Islet precursor cell (in vitro differentiated cells): ENCODE results near the gene INTS13.
A peak's percentile ranks its signal among the peaks of the same experiment; 100 is the strongest.
"Not testable (repeated sequence)": the region's sequence is repeated elsewhere in the genome, so short reads cannot be mapped to it uniquely, and the experiment has no call there.

Experiments used
- DNase-seq: peaks from one replicate; pipeline ENCODE4 v3.0.0-alpha.2; 2018

INTS13 gene, protein sequence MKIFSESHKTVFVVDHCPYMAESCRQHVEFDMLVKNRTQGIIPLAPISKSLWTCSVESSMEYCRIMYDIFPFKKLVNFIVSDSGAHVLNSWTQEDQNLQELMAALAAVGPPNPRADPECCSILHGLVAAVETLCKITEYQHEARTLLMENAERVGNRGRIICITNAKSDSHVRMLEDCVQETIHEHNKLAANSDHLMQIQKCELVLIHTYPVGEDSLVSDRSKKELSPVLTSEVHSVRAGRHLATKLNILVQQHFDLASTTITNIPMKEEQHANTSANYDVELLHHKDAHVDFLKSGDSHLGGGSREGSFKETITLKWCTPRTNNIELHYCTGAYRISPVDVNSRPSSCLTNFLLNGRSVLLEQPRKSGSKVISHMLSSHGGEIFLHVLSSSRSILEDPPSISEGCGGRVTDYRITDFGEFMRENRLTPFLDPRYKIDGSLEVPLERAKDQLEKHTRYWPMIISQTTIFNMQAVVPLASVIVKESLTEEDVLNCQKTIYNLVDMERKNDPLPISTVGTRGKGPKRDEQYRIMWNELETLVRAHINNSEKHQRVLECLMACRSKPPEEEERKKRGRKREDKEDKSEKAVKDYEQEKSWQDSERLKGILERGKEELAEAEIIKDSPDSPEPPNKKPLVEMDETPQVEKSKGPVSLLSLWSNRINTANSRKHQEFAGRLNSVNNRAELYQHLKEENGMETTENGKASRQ

DNA sequence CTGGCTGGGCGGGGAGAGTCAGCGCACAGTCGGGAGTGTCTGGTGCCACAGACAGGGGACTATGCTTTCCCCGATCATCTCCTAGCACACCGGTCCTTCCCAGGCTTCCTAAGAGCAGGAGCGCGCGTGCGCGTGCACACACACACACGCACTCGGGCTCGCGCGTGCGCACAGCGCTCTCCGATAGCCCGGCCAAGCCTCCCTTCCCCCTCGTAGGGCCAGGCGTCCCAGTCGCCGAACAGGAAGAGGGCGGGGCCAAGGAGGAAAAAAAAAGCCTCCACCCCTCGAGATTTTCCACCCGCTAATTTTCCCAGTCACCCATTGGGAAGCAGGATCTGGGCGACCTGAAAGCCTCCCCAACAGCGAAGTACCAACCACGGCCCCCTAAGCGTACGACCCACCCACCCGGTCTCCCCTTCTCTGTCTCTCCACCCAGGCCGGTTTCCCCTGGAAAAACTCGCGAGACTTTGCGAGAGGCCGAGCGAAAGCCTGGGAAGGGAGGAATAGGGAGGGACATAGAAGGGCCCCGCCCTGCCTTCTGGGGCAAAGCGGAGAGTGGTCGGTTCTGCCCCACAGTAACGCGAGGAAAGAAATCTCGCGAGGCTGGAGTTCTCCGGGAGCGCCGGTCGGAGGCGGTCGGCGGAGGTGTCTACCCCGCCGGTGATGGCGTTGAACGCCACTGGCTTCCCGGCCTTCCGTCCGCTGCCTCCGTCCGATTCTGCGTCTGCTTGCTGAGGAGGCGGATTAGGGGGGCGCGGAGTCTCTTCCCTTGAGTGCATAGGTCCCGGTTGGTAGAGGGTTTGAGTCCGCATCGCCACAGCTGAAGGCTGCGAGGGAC is at the start of gene INTS13, which contains the start of gene FGFR1OP2:
Gene INTS13 (minus strand): TSS at position 119 of the 838 bp plus-strand sequence. CDS start 1,178 bp downstream, outside the sequence.
Gene FGFR1OP2 (plus strand): TSS at position 608 of the 838 bp plus-strand sequence. CDS start 15,689 bp downstream, outside the sequence.
- peak; percentile 100 for DNase-seq

DNA sequence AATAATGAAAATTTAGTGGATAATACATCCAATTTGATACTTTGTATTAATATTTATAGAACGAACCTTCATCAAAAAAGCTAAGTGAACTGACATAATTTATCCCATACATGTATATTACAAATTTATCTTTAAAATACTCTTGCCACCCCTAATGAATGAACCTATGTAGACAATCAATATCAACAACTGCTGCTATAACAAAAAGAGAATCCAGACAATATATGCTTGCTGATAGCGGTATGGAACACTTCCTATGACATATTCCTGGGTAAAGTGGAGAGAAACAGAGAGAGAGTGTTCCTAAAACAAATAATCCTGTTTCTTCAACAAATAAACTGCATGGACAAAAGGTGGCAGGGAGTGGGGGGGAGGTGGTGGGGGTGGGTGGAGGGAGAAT is 45.1 kb upstream of the INTS13 start:
- DNase-seq = no peak

DNA sequence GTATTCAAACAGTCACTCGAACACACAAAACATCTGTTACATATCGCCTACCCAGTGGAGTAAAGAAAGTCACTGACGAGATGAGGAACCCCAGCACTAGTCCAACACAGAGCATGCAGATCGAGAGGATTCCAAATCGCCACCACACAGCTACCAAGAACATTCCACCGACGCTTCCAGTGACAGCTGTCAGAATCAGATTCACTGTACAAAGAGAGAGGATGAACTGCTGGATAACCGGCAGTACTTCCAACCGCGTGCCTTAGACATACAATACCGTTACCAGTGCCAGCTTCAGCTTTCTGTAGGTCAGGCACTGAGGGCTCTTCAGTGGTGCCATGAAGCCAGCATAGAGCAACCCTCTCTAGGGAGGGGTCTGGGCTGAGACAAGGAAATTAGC is 42.0 kb upstream of the INTS13 start:
- DNase-seq = no peak

DNA sequence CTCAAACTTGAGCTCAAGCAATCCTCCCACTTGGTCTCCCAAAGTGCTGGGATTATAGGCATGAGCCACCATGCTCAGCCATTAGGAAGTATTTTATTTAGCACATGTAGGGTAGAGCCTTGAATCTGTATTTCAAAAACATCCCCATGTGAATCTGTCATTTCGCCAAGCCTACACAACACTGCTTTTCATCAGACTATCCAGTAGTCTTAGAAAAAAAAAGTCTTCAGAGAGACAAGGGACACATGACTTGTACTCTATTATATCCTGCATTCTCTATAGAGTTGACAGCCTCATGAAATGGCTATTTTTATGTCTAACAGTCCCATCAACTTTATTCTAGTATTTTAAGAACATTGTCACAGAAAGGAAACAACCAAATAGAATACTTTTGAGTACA is 41.0 kb upstream of the INTS13 start:
- DNase-seq = no peak

DNA sequence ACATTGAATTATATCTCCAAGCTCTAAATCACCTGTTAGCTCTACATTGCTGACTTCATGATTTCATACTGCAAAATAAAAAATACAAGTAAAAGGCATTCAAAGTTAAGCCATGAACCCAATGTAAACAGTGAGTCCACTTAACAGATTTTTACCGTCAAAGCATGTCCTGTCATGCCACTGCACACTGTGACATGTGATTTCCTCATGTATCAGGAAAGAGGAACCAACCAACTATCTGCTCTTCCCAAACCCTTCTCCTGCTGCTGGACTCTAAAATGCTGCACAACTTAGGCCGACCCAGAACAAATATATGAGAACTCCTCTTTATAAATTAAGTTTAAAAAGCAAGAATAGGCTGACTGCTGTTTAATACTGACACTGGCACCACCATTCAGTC is 38.9 kb upstream of the INTS13 start:
- DNase-seq = no peak

DNA sequence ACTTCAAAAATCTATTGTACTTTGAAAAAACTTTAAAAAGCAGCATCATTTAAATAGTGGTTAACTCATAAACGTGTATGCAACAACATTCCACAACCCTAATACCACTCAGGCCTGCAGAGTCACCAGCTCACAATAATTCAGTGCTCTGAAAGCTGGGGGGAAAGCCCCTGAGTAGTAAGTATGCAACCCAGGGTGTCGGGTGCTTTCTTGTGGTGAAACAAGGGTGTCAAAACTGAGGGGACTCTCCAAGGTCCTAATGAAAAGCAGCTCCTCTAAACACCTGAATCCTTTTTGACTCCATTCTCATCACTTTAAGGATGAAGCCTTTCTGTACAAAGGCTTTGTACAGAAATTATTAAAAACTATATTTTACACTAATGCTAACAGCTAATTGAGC is 34.2 kb upstream of the INTS13 start:
- DNase-seq = no peak

DNA sequence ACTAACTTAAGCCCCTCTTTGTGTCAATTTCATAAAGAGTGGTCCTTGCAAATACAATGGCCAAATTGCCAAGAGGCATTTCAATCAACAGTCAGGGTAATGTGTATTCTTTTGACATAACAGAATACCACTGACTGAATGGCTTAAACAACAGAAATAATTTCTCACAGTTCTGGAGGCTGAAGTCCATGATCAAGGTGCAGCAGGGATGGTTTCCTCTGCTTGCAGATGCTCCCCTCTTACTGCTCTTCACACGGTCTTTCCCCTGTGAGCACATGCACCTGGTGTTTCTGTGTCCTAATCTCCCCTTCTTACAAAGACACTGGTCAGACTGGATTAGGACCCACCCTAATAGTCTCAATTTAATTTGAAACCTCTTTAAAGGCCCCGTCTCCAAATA is 32.4 kb upstream of the INTS13 start:
- no peak for DNase-seq

DNA sequence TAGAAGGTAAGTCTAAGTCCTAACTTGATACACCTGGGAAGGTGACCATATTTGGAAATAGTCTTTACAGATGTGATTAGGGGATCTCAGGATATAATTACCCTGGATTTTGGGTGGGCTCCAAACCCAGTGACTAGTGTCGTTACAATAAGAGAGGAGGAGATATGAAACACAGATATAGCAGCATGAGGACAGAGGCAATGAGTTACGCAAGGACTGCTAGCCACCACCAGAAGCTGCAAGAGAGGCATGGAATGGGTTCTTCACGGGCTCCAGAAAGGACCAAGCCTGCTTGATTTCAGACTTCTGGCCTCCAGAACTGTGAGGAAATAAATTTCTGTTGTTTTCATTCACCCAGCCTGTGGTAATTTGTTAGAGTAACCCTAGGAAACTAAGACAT is 29.1 kb upstream of the INTS13 start:
- DNase-seq = no peak

DNA sequence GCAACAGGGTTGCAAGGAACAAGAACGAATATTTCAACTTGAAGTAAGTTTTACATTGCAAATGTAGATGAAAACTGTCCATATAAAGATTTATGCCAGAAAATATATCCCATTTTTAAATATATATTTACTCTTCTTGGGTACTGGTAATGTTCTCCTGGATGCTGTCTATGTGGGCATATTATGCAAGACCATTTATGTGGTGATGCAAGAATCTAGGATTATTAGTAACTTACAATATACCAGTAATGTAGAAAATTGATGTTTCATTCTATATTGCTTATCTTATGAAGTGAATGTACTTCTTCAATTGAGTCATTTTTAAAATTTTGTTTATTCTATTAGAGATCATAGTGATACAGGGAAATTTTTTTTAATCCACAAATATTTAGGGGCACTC is 25.6 kb upstream of the INTS13 start:
- DNase-seq = no peak

DNA sequence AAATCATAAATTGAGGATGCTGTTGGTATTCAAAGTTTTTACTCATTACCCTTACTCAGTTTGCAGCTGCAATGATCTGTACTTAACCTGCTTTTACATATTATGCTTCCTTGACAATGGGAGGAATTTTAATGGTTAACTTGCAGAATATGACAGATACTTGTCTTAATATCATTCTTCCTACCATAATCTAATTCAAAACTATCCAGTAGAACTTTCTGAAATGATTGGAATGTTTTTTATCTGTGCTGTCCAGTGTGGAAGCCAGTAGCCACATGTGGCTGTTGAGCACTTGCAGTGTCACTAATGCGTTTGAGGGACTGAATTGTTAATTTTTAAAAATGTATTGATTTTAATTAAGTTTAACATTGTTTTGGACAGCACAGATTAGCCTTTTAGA is 24.0 kb upstream of the INTS13 start:
- DNase-seq = no peak

DNA sequence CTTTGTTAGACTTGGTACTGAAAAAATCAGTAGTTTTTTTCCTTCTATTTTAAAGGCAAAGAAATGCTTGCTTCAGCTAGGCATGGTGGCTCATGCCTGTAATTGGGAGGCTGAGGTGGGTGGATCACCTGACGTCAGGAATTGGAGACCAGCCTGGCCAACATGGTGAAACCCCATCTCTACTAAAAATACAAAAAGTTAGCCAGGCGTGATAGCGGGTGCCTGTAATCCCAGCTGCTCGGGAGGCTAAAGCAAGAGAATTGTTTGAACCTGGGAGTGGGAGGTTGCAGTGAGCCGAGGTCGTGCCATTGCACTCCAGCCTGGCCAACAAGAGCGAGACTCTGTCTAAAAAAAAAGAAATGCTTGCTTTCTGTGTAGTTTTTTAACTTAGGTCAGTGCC is 23.6 kb upstream of the INTS13 start:
- not testable (repeated sequence) for DNase-seq

DNA sequence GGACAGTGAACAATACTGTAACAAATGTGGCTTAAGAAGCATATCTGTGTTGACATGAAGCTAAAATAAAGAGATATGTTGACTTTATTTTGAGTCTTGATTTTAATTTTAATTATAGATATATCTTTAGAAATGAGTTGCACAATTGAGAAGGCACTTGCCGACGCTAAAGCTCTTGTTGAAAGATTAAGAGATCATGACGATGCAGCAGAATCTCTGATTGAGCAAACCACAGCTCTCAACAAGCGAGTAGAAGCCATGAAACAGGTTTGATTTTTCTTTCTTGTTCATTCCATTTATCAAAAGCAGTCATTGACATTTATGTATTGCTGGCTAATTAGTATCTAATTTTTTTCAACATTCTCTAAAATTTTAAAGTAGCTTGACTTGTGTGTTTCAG is 16.2 kb upstream of the INTS13 start:
- DNase-seq = no peak

DNA sequence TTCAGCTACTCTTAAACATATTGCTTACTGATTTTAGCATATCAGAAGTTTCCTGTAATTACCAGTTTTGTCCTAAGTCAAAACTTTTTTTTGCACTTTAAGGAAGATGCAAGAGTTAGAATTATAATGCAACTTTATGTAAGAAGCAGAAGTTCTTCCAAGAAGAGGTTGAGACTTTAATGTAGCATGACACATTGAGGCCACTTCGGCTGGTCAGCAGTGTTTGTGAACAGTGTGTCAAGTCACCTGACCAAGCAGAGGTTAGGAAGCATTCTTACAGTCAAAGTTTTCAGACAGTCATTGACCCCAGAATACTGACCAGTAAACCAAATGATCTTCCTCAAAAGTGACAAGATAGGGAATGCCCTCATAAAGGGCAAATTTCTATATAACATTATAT is 15.7 kb upstream of the INTS13 start:
- no peak for DNase-seq

DNA sequence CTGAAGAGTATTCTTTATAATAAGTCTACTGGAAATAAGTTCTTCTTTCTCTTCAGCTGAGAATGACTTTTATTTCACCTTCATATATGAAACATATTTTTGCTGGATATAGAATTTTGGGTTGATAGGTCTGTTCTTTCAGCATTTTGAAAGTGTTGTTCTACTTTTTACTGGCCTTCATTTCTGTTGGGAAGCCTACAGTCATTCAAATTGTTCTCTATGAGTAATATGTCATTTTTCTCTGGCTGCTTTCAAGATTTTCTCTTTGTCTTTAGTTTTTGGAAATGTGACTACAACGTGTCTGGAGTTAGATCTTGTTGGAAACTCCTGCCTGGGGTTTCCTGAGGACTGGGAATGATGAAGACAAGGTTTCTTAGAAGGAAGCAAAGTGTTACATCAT is 10.5 kb upstream of the INTS13 start:
- no peak for DNase-seq

DNA sequence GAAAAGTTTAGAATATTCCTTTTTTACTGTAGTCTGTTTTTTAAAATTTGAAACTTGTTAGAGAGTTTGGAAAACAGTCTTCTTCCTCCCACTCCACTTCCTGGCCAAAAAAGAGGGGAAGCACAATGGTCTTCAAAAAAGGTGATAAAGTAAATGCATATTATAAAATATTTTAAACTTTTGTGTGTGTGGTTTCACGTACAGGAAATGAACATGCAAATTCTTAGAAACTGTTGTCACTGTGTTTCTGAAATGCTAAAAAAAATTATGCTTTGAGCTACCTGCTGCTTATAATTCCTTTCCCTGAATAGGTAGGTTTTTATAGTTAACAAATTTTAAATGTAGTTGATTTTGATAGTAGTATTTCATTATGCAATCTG is 3.4 kb upstream of the INTS13 start:
- DNase-seq = no peak

DNA sequence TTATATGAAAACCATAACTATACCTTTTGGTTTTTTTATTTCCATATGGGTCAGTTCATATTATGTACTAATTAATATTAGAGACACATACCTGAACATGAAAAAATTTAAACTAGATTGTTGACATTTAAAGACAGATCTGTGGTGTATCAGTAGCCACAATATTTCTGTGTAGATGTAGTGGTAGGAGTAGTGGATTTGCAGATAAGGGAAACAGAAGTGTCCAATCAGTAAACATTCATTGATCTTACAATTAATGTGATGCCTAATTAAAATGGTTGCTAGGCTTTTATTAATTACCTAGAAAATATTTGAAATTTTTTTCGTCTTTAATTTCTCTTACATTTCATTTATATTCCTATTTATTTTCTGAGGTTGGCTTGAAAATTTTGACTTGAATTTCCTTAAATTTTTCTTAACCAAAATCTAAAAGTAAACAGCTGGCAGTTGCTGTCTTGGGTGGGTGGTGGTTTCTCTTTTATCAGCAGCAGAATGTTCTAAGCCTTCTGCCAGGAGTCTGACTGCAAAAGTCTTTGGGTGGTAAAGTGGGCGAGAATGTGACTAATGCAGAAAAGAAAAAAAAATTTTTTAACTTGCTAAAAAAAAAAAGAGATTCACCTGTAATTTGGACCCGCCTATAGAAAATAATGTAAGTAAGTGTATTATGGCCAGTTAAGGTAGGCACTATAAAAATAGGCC is 2.9 kb upstream of the INTS13 start:
- DNase-seq = no peak

DNA sequence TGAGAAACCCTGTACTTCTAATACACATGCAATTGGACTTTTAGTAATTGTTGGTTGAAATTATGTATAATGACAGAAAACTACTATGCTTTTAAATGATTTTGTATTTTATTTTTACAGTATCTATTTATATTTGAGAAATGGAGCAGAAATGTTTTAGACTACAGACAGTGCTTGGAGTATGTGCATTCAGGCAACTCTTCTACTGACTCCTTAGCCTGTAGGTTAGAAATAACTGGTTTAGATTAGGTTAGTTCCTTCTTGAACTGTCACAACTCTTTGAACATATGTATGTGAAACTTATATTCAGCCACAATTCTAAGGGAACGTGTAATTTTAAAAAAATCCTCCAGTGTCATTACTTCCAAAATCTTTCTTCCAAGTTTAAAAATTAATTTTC is 2.2 kb upstream of the INTS13 start:
- DNase-seq = no peak

DNA sequence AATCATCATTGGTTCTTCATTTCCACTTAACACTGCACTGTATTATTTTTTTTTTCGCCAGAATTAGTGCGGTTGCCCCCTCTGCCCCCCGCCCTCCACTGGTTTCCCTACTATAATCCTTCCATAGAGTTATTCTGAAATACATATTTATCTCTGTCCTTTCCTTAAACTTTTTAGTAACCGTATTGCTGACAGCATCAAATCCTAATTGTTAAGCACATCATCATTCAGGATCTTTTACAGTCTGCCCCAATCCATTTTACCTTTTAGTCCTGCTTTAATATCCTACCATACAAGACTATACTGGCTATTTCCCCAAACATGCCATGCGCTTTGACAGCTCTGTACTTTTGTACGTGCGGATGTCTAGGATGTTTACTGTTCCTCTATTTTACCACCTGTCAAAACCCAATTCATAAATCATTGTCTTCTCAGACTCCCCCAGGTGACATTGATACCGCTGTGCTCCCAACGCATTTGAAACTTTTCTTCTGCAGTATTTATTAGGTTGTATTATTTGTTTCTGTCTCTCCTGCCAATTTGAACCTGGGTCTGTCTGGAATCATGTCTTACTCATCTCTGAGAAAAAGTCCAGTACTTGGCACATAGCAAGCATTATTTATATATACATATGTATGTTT is 1.5 kb upstream of the INTS13 start:
- DNase-seq = no peak

DNA sequence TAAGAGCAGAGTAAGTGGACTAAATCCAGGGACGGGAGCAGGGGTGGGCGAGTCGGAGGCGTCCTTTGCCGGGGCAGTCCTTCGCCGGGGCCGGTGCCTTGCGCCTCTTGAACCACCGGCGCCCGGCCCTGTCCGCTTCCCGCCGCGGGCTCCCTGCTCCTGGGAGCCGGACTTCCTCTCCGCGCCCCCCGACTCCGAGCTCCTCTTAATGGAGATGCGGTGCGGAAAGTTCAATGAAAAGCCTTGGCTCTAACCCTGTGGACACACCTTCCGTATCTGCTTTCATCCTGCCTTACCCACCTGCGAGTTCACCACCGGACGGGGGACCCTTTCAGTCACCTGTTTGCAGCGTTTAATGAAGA is 901 bp upstream of the INTS13 start:
- no peak for DNase-seq

DNA sequence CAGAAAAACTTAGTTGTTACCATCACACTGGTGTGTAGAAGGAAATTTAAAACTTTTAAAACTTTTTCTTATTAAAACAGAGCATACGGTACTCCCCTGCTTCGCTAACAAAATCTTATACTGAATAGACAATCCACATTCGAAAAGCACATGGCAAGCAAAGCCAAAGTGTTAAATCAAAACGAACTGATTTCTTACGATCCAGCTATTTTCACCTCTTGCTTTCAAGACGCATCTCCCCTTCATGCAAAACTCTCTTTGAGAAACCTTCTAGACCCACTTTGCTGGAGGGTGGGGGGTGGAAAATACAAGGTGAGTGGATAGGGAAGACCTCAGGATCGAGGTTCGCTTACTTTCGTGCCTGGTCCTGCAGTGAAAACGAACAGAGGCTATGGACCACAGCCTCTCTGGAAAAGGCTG is 328 bp downstream of the INTS13 start:
- DNase-seq = no peak

DNA sequence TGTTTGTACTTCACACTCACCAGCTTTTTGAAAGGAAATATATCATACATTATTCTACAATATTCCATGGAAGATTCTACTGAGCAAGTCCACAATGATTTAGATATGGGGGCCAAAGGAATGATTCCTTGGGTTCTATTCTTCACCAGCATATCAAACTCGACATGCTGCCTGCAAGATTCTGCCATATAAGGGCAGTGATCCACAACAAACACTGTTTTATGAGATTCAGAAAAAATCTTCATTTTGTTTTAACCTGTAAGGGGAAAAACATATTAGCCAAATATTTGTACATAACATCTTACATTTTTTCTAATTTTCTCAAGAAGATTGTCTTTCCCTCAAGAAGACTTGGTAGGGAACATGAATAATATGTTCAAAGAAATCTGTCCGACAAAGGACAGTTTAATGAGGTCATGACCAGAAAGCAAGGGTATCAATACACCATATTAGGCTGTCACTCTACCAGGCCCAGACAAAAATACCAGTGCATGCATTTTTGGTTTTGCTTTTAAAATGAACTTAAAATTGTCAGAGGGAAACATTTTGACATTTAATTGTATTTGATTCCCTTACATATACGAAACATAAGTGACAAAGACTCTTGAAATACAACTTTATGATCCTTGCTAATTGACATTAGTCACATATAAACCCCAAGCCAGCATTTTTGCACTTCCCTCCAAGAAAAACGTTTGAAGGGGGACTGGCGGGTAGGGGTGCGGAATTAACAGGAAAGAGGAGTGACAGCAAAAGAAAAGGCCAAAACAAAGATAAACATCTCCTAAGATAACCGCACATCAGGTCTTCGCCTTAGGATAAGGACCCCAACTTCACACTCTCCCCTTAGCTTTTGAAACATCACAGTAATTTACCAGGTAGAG is 980 bp downstream of the INTS13 start:
- no peak for DNase-seq
